HG03354 (cell line): ENCODE data around the gene ZC3HAV1L.
"Not testable (repeated sequence)": the region's sequence is repeated elsewhere in the genome, so short reads cannot be mapped to it uniquely, and the experiment has no call there.

Experiments used
- ATAC-seq: cut with Tn5 transposase; IDR thresholded peaks from one replicate; pipeline ENCODE4 v1.9.1; 2021; ENCODE audit warnings: mild to moderate bottlenecking; ENCODE audit not compliant: unreplicated experiment, poor library complexity, severe bottlenecking

ZC3HAV1L gene

GRCh38 chr7:139026551-139026950 lies 9.3 kb downstream of the ZC3HAV1L start:
- ATAC-seq: no peak

GRCh38 chr7:139025861-139026260 lies 10.0 kb downstream of the ZC3HAV1L start:
- ATAC-seq: not testable (repeated sequence)

GRCh38 chr7:139023076-139023475 lies 12.8 kb downstream of the ZC3HAV1L start:
- no peak for ATAC-seq

GRCh38 chr7:139022286-139022685 lies 13.6 kb downstream of the ZC3HAV1L start:
- no peak for ATAC-seq

GRCh38 chr7:139018910-139019309 lies 16.9 kb downstream of the ZC3HAV1L start:
- no peak for ATAC-seq

- peak; percentile 95 for ATAC-seq
These were observed 18.8 kb downstream of the ZC3HAV1L start for GRCh38 chr7:139016931-139017511.

- no peak for ATAC-seq
These were observed 24.5 kb downstream of the ZC3HAV1L start for GRCh38 chr7:139011373-139011772.

GRCh38 chr7:139004321-139005090 lies 31.3 kb downstream of the ZC3HAV1L start:
- no peak for ATAC-seq

- ATAC-seq: no peak
These were observed 36.4 kb downstream of the ZC3HAV1L start for GRCh38 chr7:138999414-138999813.

GRCh38 chr7:138992052-138992531 lies 43.8 kb downstream of the ZC3HAV1L start:
- ATAC-seq: no peak

GRCh38 chr7:138987686-138988085 lies 48.2 kb downstream of the ZC3HAV1L start:
- no peak for ATAC-seq

GRCh38 chr7:138982204-138982623 lies 53.6 kb downstream of the ZC3HAV1L start:
- ATAC-seq: no peak

GRCh38 chr7:138981332-138982203 lies 54.3 kb downstream of the ZC3HAV1L start, which contains the start of gene KIAA1549:
KIAA1549 (minus strand) TSS chr7:138981389; CDS start chr7:138981269, 120 bp downstream.
- peak; percentile 82 for ATAC-seq

GRCh38 chr7:138980563-138981291 lies 55.1 kb downstream of the ZC3HAV1L start:
- peak; percentile 38 for ATAC-seq

- ATAC-seq: no peak
These were observed 55.8 kb downstream of the ZC3HAV1L start for GRCh38 chr7:138979988-138980562.

- peak; percentile 46 for ATAC-seq
These were observed 56.4 kb downstream of the ZC3HAV1L start for GRCh38 chr7:138979226-138979979.

- no peak for ATAC-seq
These were observed 57.2 kb downstream of the ZC3HAV1L start for GRCh38 chr7:138978541-138979184.

GRCh38 chr7:138976161-138976560 lies 59.7 kb downstream of the ZC3HAV1L start:
- ATAC-seq: not testable (repeated sequence)
